Skeletal muscle cell (primary cell): ENCODE measurements around the gene RAD51.
A peak's percentile ranks its signal among the peaks of the same experiment; 100 is the strongest.

ENCODE experiments used
- DNase-seq: peaks from one replicate; pipeline ENCODE4 v3.0.0-alpha.2; 2010; ENCODE audit warnings: low read depth
- H3K4me3 ChIP-seq: 2 replicates; pipeline ENCODE4 v1.5.1; 2011; ENCODE audit warnings: low read depth, mild to moderate bottlenecking, control low read depth, low read length, moderate library complexity

Gene RAD51

GRCh38 chr15:40754883-40755811 lies 60.2 kb downstream of the RAD51 start, which contains the start of gene RMDN3:
RMDN3 (minus strand) TSS chr15:40755254; CDS start chr15:40754783, 471 bp downstream.
- H3K4me3 ChIP-seq, result peak within 1 kb of the TSS; percentile 98
- DNase-seq, result peak; percentile 73

- DNase-seq, result no peak
- H3K4me3 ChIP-seq, result peak overlapping the region; percentile 98
These were observed 60.8 kb downstream of the RAD51 start for GRCh38 chr15:40755812-40756208.

- DNase-seq, result no peak
- H3K4me3 ChIP-seq, result no peak overlapping the region
These were observed 62.0 kb downstream of the RAD51 start for GRCh38 chr15:40756938-40757337.

GRCh38 chr15:40759961-40760360 lies 65.0 kb downstream of the RAD51 start:
- no peak overlapping the region for H3K4me3 ChIP-seq
- DNase-seq, result no peak

GRCh38 chr15:40762919-40763800 lies 68.2 kb downstream of the RAD51 start:
- DNase-seq, result no peak
- peak overlapping the region; percentile 50 for H3K4me3 ChIP-seq

GRCh38 chr15:40763801-40764628 lies 69.0 kb downstream of the RAD51 start, which contains the start of gene GCHFR:
GCHFR (plus strand) TSS chr15:40764068; CDS start chr15:40764181, 113 bp downstream.
- DNase-seq, result no peak
- peak within 1 kb of the TSS; percentile 50 for H3K4me3 ChIP-seq

GRCh38 chr15:40764629-40765103 lies 69.7 kb downstream of the RAD51 start:
- DNase-seq, result no peak
- peak overlapping the region; percentile 50 for H3K4me3 ChIP-seq

GRCh38 chr15:40766194-40766815 lies 71.3 kb downstream of the RAD51 start:
- DNase-seq, result no peak
- H3K4me3 ChIP-seq, result no peak overlapping the region

GRCh38 chr15:40766906-40767837 lies 72.2 kb downstream of the RAD51 start:
- no peak overlapping the region for H3K4me3 ChIP-seq
- no peak for DNase-seq

- no peak for DNase-seq
- no peak overlapping the region for H3K4me3 ChIP-seq
These were observed 73.0 kb downstream of the RAD51 start for GRCh38 chr15:40767838-40768500.

GRCh38 chr15:40768521-40769273 lies 73.7 kb downstream of the RAD51 start:
- H3K4me3 ChIP-seq, result no peak overlapping the region

GRCh38 chr15:40769274-40770146 lies 74.5 kb downstream of the RAD51 start, which contains the start of gene C15orf62:
C15orf62 (plus strand) TSS chr15:40769980; CDS start chr15:40770496, 516 bp downstream.
- DNase-seq, result no peak
- no peak within 1 kb of the TSS for H3K4me3 ChIP-seq

More at GRCh38 chr15:40768521-40769273, 73.7 kb downstream of the RAD51 start:
- no peak for DNase-seq

- no peak overlapping the region for H3K4me3 ChIP-seq
- no peak for DNase-seq
These were observed 75.3 kb downstream of the RAD51 start for GRCh38 chr15:40770147-40770721.

- no peak for DNase-seq
- H3K4me3 ChIP-seq, result no peak overlapping the region
These were observed 76.3 kb downstream of the RAD51 start for GRCh38 chr15:40771242-40771641.

- H3K4me3 ChIP-seq, result no peak overlapping the region
- DNase-seq, result no peak
These were observed 77.0 kb downstream of the RAD51 start for GRCh38 chr15:40772014-40772413.
